ENCODE results near the gene EPN2.

DNA sequence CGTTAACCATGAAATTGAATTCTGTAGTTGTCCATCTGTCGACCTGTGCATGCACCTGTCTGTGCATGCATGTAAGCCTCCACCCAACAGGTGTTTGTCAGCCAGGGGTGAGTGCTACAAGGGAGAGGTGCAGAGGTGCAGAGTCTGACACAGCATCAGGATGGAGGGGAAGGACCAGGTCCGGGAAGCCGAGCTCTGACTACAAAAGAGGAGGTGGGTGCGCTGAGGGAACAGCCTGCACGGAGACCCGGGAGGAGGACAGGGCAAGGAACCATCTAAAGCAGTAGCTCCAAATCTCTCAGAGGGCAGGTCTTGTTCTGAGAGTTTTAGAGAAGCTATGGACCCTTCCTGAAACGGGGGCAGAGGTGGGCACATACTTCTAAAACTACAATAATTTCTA lies 71.2 kb downstream of the EPN2 start:
- TF ChIP-seq CTCF (IDR thresholded peaks at IDR 0.05; ENCODE audit: poor library complexity) = no peak
- no peak for TF ChIP-seq EZH2phosphoT487 (IDR thresholded peaks at IDR 0.05; ENCODE audit: low read depth, severe bottlenecking, unreplicated experiment)

All from hepatocyte (in vitro differentiated cells).